ENCODE results near the gene A2M. TPM values are rescaled to one million over a fixed set of nuclear protein-coding genes. Genes with fewer than 3 reads are reported as not detected.
A peak's percentile ranks its signal among the peaks of the same experiment; 100 is the strongest.

A2M gene
- total and polyA plus RNA-seq, 2 of the 13 experiments (the other 11 are each of a cell fraction or from before 2014, with no cell fraction given): 2,807 to 6,551 TPM

DNA sequence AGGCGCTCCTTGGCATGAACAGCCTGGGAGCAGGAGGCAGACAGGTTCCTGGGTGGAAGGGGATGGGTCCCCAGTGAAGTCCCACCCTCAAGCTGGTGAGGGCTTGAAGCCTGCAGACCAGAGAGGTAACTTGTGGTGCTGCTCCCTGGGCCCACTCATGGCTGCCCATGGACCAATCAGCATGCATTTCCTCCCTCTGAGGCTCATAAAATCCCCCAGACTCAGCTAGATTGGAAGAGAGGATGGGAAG is 50.2 kb downstream of the A2M start:
- Histone ChIP-seq H3K79me2 (ENCODE audit: insufficient read depth, low read length) (no peaks in the 10 kb centered on the region), H4K20me1 (ENCODE audit: insufficient read depth, low read length) (peaks cover 7% of the 10 kb centered on the region; the same call in 1 of the 2 replicates), H3K4me1 (ENCODE audit: insufficient read depth, low read length) (peaks cover 47% of the 10 kb centered on the region), H3K27me3 (ENCODE audit: control insufficient read depth in 1 of 2, insufficient read depth in 2 of 2, low read length in 2 of 2) (no peaks in the 10 kb centered on the region; a peak in 1 of 5 replicates), H3K9me3 (ENCODE audit: low read length) (no peaks in the 10 kb centered on the region), H3K27ac (ENCODE audit: extremely low read length, insufficient read depth, low read length) (peak overlapping the region; percentile 79), H3K4me2 (ENCODE audit: low read depth, low read length) (peak overlapping the region; percentile 89), H3K9ac (ENCODE audit: insufficient read depth, low read depth, low read length) (peak overlapping the region; percentile 57), H3K36me3 (replicated peaks in 1 of 2; ENCODE audit: control insufficient read depth in 1 of 2, insufficient read depth in 2 of 2, low read length in 2 of 2) (peaks cover 4 to 33% of the 10 kb centered on the region in 2 experiments), H3K4me3 (replicated peaks in 1 of 3; ENCODE audit: insufficient read depth in 1 of 3, low read depth in 2 of 3, low read length in 3 of 3) (peak overlapping the region; percentile 53 to 90 (median 89)), H2AFZ (ENCODE audit: low read length) (no peak overlapping the region)
- DNase-seq (ENCODE audit: low spot score) (peak; percentile 11), FAIRE-seq (no peak), ATAC-seq (peak; percentile 50)
- in situ Hi-C loops (cut with HindIII; ENCODE audit: extremely low pct_ligation_motif_present, low pct_unique_long_range_greater_than_20kb): no loop called here
- 0% methylated on average over 1 of the region's 1 CpG for WGBS (ENCODE audit: low lambda C conversion rate)
- intact Hi-C loops (cut with micrococcal nuclease; ENCODE audit: unreplicated experiment): no loop called here
- BruUV-seq (replicated peaks): no TSS peak
- CTCF ChIA-PET (ENCODE audit: low intra/inter-chr PET ratio, low total read pairs): no interaction called here
- POLR2A ChIA-PET: interaction anchor here (0.7 to 4.3 kb wide), 14 partner anchors 10 to 384 kb away, joined by 3 to 56 read pairs (median 4); partner anchors contain the start of genes A2M and M6PR
- TF ChIP-seq TRIM24 (CRISPR knock-in tag; IDR thresholded peaks at IDR 0.05): no peak
- TF ChIP-seq REPIN1 (CRISPR knock-in tag; IDR thresholded peaks at IDR 0.05; ENCODE audit: borderline replicate concordance, low read depth): peak; percentile 52; the same call in 1 of the 2 replicates
- TF ChIP-seq ZC3H4 (CRISPR knock-in tag; IDR thresholded peaks at IDR 0.05; ENCODE audit: borderline replicate concordance): no peak
- TF ChIP-seq ARID2 (CRISPR knock-in tag; IDR thresholded peaks at IDR 0.05; ENCODE audit: borderline replicate concordance): no peak
- TF ChIP-seq NKX3-1 (CRISPR knock-in tag; IDR thresholded peaks at IDR 0.05): no peak
- 0 out of 2 replicates have a peak, but pooled peaks have one; percentile 1 for TF ChIP-seq ZNF143 (CRISPR knock-in tag; IDR thresholded peaks at IDR 0.05)
- TF ChIP-seq, protein P1, sequence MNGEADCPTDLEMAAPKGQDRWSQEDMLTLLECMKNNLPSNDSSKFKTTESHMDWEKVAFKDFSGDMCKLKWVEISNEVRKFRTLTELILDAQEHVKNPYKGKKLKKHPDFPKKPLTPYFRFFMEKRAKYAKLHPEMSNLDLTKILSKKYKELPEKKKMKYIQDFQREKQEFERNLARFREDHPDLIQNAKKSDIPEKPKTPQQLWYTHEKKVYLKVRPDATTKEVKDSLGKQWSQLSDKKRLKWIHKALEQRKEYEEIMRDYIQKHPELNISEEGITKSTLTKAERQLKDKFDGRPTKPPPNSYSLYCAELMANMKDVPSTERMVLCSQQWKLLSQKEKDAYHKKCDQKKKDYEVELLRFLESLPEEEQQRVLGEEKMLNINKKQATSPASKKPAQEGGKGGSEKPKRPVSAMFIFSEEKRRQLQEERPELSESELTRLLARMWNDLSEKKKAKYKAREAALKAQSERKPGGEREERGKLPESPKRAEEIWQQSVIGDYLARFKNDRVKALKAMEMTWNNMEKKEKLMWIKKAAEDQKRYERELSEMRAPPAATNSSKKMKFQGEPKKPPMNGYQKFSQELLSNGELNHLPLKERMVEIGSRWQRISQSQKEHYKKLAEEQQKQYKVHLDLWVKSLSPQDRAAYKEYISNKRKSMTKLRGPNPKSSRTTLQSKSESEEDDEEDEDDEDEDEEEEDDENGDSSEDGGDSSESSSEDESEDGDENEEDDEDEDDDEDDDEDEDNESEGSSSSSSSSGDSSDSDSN (CRISPR knock-in tag; IDR thresholded peaks at IDR 0.05): 0 out of 2 replicates have a peak, but pooled peaks have one; percentile 14
- peak; percentile 37; the same call in 1 of the 2 replicates for TF ChIP-seq CCDC6 (CRISPR knock-in tag; IDR thresholded peaks at IDR 0.05)
- no peak for TF ChIP-seq ZNF34 (CRISPR knock-in tag; IDR thresholded peaks at IDR 0.05; ENCODE audit: borderline replicate concordance)
- no peak for TF ChIP-seq HES4 (CRISPR knock-in tag; IDR thresholded peaks at IDR 0.05; ENCODE audit: borderline replicate concordance)
- no peak for TF ChIP-seq MED1 (CRISPR knock-in tag; IDR thresholded peaks at IDR 0.05)
- TF ChIP-seq, protein P2, sequence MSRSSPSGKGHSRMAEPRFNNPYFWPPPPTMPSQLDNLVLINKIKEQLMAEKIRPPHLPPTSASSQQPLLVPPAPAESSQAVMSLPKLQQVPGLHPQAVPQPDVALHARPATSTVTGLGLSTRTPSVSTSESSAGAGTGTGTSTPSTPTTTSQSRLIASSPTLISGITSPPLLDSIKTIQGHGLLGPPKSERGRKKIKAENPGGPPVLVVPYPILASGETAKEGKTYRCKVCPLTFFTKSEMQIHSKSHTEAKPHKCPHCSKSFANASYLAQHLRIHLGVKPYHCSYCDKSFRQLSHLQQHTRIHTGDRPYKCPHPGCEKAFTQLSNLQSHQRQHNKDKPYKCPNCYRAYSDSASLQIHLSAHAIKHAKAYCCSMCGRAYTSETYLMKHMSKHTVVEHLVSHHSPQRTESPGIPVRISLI (CRISPR knock-in tag; IDR thresholded peaks at IDR 0.05; ENCODE audit: borderline replicate concordance): no peak
- TF ChIP-seq SIN3B (IDR thresholded peaks at IDR 0.05; ENCODE audit: low read length): no peak
- no peak for TF ChIP-seq ZFP82 (CRISPR knock-in tag; IDR thresholded peaks at IDR 0.05; ENCODE audit: borderline replicate concordance)
- TF ChIP-seq ZNF501 (CRISPR knock-in tag; IDR thresholded peaks at IDR 0.05): no peak
- no peak; the same call in 1 of the 2 replicates for TF ChIP-seq HDAC1 (CRISPR knock-in tag; IDR thresholded peaks at IDR 0.05)
- no peak for TF ChIP-seq ZNF446 (CRISPR knock-in tag; IDR thresholded peaks at IDR 0.05)
- no peak for TF ChIP-seq ZNF552 (CRISPR knock-in tag; IDR thresholded peaks at IDR 0.05; ENCODE audit: borderline replicate concordance)
- no peak for TF ChIP-seq RNF2 (conservative IDR thresholded peaks at IDR 0.05; ENCODE audit: low read depth)
- no peak for TF ChIP-seq ZNF597 (CRISPR knock-in tag; IDR thresholded peaks at IDR 0.05)
- TF ChIP-seq MTF2 (CRISPR knock-in tag; IDR thresholded peaks at IDR 0.05; ENCODE audit: borderline replicate concordance): no peak
- TF ChIP-seq ZNF33B (CRISPR knock-in tag; IDR thresholded peaks at IDR 0.05): no peak
- TF ChIP-seq HNRNPK (IDR thresholded peaks at IDR 0.05; ENCODE audit: low read depth, low read length, poor library complexity, severe bottlenecking): no peak

Measured in HepG2 (cell line).